Stimulated activated CD8-positive, alpha-beta memory T cell treated with anti-CD3 and anti-CD28 coated beads, Interleukin-4, amount 100 ng/mL, for 4 hours (primary cell): ENCODE measurements around the gene MBIP.

Experiments used
- DNase-seq, 2 donors: peaks; one replicate each; pipeline ENCODE4 v3.0.0-alpha.2; 2020; ENCODE audit warnings: low read depth in 2 of 2, low spot score in 1 of 2

The MBIP gene

DNA sequence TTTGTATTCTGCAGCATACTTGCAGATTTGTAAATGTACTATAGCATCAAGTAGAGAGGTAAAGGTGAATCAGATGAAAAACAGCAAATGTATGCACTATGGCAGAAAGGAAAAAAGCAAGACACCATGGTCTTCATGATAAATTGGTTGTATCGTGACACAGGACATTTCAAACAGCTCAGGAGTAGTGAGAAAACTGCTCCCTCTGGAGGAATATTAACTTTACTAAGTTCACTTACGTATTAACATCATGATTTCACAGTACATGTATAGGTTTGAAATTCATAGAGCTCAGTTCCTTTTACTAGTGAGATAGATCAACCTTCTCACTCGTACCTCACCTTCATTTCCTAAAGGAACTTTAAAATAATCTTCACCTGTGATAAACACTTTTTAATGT, 6.5 kb downstream of the MBIP start:
- no peak for DNase-seq

DNA sequence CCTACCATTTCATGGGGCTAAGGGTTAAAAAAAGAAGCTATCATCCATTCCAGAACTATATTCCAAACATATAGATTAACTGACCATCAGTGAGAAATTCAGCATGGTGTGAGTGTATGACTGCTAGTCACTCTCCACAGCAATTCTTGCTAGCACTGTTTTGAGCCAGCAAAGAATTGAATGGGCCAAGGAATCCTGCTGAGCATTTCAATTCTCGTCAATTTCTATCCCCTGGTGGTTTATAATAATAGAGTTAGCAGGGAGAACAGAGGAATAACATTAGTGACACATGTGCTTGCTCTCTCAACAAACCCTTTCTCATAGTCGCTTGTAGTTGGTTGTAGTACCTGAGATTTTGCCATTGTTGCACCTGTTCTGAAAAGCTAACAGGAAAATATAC, 7.2 kb downstream of the MBIP start:
- DNase-seq = no peak

DNA sequence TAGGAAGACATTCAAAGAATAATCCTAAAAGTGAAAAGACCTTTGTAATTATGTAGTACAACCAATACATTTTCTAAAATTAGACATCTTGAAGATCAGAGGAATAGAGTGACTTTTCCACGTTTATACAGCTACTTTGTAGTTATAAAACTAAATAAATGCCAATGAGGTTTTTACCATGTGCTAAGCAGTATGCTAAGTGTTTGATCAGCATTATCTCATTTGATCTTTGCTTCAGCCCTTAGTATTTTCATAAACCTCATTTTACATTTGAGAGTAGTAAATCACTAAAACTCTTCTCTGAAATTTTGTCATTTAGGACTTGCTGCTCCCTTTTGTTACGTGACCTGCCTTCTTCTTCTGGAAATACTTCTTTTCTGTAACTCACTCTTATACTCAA, 13.6 kb downstream of the MBIP start:
- no peak for DNase-seq

GRCh38 chr14:36304895-36305294, 15.5 kb downstream of the MBIP start:
- no peak for DNase-seq

DNA sequence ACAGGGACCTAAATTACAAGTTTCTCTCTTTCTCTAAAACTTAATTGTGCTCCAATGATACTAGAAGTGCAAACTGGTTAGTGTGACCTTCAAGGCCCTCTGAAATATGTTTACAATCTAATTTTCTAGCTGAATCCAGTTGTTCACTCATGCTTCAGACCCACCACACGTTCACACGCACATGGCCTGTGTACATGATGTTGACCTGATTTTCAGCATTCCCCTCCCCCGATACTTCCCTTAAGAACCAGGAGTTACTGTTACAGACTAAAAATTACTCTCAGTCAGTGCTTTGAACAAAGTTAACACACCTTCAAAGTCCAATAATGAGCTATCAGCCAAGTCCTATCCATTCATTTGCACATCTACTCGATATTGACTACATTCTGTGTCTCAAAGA, 16.5 kb downstream of the MBIP start:
- DNase-seq = no peak

DNA sequence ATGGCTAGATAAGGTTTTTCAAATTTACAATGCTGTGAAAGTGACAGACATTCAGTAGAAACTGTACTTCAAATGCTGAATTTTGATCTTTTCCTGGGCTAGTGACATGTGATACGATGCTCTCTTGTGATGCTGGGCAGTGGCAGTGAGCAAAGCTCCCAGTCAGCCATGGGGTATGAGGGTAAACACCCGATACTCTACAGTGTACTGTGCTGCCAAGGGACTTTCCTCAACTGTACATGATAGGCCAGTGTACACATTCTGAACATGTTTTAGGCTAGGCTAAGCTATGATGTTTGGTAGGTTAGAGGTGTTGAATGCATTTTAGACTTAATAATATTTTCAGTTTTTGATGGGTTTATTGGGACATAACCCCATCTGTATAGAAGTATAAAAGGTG, 17.6 kb downstream of the MBIP start:
- no peak for DNase-seq

DNA sequence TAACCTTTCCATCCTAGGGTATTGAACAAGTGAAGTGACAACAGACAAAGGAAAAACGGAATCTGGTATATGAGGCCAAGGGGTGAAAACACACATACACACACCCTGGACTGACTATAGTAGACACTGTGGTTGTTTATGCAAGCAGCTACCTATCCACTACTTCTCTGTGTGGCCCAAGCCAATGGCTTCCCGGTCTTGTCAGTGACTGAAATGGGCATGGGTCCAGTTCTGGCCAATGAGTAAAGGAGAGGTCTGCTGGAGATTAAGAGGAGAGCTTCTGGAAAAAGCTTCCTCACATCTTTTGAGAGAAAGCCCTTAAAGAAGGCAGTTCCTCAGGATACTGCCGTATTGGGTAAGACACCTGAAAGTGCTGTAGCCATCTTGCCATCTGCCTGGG, 19.3 kb downstream of the MBIP start:
- DNase-seq = no peak

GRCh38 chr14:36300337-36300736, 20.1 kb downstream of the MBIP start:
- DNase-seq = no peak

DNA sequence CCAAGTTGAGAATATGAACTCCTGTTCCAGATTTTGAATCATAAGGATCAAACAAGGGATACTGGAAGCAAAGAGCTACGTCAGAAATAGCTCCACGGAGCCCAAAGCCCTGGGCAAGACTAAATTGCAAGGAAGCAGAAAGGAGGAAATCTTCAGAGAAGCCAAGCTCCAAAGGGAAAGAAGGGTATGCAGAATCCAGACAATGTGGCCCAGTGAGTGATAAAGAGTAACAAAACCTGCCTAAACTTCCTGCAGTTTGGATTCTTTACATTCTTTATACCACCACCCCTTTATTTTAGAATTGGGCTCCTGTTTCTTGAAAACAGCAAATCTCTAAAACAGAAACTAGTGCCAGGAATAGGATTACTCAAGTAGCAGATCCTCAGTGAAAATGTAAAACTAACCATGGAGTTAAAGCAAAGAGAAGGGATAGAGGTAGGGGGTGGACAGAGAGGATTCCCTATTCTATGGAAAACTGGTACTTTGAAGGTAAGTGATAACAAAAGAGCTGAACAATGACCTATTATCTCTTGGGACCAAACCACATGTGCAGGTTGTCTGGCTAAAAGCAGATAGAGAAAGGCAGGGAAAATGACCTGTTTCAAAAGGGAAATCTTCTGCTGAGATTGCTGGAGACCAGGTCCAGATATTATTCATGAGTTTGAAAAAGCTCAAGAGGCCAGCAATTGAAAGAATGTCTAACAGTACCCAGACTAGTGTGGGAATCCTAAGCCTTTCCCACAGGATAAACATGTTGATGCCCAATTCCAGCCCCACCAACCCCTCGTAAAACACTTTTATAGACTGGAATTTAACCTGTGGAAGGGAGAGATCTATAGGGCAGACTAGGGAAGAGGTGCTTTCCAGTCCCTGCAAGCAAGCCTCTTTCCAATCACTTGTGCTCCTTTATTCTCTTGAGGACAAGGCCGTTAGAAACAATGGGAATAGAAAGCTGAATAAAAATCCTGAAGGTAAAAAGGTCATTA, 24.5 kb downstream of the MBIP start:
- DNase-seq = no peak

GRCh38 chr14:36294543-36294942, 25.9 kb downstream of the MBIP start:
- DNase-seq = no peak

GRCh38 chr14:36293824-36294223, 26.6 kb downstream of the MBIP start:
- DNase-seq = no peak

DNA sequence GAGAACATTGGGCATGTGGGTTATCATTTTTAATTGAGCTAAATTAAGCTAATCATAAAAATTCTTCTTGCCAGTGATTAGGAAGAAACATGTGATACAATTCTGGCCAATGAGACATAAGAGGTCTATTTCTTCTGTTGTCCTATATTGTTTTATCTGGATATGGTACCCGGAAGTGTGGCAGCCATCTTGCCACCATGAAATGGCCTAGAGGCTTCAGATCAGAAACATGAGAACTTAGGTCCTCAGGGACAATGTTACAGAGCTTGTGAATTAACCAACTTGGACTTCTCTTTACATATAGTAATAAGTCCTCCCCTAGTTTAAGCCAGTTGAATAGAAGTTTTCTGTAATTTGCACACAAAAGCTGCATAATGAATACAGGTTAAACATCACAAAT, 30.5 kb downstream of the MBIP start:
- no peak for DNase-seq

DNA sequence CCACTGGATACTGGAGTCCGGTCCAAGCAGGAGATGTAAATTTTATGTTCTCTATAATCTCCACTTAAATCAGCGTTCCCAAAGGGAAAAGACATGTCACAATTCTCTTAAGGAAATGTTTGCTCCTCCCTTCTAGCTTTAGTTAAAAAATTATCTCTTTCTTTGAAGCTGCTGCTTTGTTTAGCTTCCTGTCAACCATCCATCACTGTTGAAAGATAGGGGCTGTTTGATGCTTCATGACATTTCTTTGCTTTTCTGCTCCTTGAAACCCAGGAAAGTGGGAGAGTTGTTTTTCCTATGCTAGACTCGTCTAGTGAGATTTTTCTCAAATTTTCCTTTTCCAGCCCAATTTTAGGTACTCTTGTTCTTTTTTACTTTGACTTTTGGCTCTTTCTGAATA, 31.9 kb downstream of the MBIP start:
- no peak for DNase-seq

DNA sequence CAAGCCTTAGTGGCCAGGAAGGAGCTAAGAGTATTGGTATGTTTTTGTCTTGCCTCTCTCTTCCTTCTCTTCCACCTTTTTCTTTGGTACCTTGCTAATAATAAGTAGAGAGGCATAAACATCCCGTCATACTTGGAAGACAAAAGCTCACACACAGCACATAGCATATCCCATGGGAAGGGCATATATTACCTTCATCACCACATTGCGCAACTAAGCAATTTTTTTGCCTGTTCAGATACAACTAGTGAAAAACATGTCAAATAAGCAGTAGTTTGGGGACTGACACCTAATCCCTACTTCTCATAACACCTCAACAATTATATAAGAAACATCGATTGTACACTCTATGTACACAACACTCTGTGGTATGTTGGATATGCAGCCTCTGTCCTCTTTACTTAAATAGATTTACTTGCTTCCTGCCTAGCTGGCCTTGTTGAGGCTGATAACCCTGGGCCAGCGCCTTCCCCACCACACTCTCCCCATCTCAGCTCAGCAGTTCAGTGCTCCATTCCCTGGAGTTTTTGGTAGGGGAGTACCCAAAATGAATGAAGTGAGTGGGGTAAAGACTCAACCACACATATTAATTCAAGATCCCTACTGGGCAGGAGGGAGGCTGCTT, 35.4 kb downstream of the MBIP start:
- DNase-seq = no peak

- DNase-seq = no peak
Observed at GRCh38 chr14:36281309-36281708, 39.1 kb downstream of the MBIP start.

- no peak for DNase-seq
Observed at GRCh38 chr14:36279306-36280190, 40.9 kb downstream of the MBIP start.

DNA sequence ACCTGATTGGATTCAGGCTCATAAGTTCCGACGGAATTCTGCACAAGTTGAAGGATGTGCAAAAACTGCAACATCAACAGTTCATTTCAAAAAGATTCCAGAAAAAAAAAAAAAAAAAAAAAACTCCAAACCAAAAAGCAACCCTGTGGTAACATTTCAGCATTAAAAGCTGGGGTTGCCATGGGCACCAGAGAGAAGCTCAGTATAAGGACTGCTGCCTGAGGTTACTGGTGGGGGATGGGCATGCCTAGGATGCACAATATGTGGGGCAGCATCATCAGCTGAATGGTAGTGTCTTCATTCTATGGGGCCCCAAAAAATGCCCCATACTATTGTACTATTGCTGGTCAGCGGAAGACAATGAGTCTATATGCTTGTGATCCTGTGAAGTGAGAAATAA, 44.7 kb downstream of the MBIP start:
- no peak for DNase-seq

DNA sequence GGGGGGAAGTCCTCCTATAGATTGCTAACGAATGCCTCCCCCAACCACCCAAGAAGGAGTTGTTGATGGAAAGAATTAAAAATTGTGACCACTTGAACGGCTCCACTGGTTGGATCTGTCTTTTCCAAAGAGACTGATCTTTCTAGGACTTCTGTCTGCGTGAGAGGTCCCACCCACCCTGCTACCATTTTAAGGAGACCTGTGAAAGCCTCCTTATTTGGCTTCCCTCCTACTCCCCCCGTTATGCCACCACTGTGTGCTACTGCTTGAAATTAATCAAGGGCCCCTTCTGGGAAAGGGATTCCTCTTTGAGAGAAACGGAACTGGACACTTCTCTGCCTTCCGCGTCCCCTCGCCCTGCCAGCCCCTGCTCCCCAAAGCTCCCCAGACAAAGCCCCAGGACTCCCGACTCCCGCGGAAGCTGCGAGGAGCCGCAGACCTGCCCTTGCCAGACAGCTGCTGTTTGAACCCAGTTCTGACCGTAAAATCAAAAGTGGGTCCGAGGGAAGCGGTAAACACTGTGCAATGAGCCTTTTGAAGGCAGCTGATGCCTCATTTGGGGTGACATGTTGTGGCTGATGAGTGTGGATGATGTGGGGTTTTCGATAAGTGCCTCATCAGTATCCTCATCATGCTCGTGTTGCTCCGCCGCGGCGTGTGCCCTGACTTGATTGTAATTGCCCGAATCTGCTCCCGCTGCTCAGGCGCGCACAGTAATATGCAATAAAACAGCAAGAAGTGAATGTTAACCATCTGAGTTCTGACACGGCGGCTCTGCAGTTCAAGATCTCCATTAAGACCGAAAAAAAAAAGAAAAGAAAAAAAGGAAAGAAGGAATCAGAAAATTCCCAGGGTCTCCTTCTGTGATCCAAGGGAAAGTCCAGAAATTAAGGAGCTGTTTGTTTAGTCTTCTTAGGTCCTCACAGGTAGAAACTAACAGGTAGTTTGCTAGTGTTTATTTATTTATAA, 48.2 kb downstream of the MBIP start:
- no peak for DNase-seq

DNA sequence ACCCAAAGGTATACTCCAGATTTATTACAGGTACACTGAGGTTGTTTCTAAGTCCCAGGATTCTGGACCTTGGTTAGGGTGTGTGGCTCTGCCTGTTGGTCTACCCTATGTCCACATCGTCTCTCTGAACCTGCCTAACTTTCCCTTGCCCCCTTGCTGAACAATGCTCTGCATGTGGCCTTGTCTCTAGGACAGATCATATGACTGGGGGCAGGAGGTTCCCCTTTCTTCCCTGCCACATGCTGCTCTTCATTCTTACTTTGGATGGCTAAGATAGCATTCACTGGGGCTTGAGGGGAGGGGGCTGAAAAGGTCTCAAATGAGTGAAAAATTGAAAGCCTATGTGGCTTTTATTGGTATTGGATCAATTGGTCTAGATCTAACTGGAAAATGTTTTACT, 49.2 kb downstream of the MBIP start:
- no peak for DNase-seq

DNA sequence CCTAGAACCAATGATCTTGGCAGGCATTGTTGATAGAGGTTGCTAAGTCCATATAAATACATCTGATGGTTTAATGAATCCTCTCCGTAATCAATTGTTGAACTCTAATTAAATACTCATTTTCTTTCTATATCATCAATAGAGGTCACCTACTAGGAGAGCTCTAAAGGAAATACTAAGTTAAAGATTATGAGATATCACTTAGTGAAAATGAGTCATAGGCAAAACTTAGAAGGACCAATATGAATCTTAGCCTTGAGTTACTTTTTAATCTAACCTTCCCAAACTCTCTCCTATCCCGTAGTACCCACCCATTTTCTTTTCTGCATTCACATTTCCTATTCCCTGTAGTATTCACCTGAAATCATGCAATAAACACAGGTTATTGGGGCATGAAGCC, 50.2 kb downstream of the MBIP start:
- DNase-seq = no peak

DNA sequence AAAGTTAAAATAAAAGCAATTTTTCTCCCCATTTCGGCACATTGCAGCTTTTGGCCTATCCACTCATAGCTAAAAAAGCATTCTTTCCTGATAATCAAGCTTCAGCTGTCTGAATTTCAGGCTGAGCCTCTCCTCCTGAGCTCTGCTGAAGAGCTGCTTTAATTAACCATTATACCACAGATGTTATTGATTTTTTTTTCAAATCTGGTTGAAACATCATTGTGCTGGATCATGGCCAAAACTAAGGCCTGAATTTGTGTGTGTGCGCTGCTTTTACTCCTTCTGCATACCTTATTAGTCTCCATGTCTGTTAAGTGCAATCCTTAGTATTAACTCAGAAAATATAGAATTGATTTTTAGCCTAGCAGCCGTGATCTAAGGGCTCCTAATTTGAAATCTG, 52.3 kb downstream of the MBIP start:
- DNase-seq = no peak
